A549 (cell line): Measurements from ENCODE around the gene CDH5.

Experiments used
- CEBPB ChIP-seq, 2 experiments: fragments of >200 bp in 1 of 2; sonication (Bioruptor Twin) in 1 of 2; formaldehyde crosslinking in 1 of 2; IDR thresholded peaks; 2 replicates each; pipeline ENCODE4 v1.6.1; 2012 to 2016
- CHD4 ChIP-seq: fragments of 200-600 bp; sonication (generic); IDR thresholded peaks from 2 replicates; pipeline ENCODE4 v1.6.1; 2016; ENCODE audit warnings: antibody characterized with exemption, mild to moderate bottlenecking, borderline replicate concordance
- EP300 ChIP-seq, 2 experiments: fragments of >200 bp; sonication (Bioruptor Twin); formaldehyde crosslinking; IDR thresholded peaks; 2 replicates in 1 of 2; 3 replicates in 1 of 2; pipeline ENCODE4 v1.6.1; 2016 to 2017
- FOSL2 ChIP-seq, 2 experiments: fragments of 450-650 bp in 1 of 2; fragments of >200 bp in 1 of 2; sonication (Bioruptor Twin) in 1 of 2; formaldehyde crosslinking; IDR thresholded peaks; 2 replicates each; pipeline versions ENCODE4 v1.5.0 to v1.6.1; 2016 to 2020; ENCODE audit warnings: mild to moderate bottlenecking in 1 of 2, moderate library complexity in 1 of 2
- MYC ChIP-seq: IDR thresholded peaks from 2 replicates; pipeline ENCODE4 v1.6.1; 2012; ENCODE audit warnings: mild to moderate bottlenecking, inconsistent platforms, low read length, improper control_type of control experiment, borderline replicate concordance
- POLR2A ChIP-seq: IDR thresholded peaks from 2 replicates; pipeline ENCODE4 v1.6.1; 2012; ENCODE audit warnings: mild to moderate bottlenecking, low read length
- ZFP36 ChIP-seq: fragments of 450-650 bp; IDR thresholded peaks from 2 replicates; pipeline ENCODE4 v1.6.1; 2014; ENCODE audit warnings: borderline replicate concordance; ENCODE audit not compliant: partially characterized antibody
- TF ChIP-seq, protein P1 (sequence below): fragments of >200 bp; sonication (Bioruptor Twin); formaldehyde crosslinking; IDR thresholded peaks from 3 replicates; pipeline ENCODE4 v1.5.1; 2016

DNA sequence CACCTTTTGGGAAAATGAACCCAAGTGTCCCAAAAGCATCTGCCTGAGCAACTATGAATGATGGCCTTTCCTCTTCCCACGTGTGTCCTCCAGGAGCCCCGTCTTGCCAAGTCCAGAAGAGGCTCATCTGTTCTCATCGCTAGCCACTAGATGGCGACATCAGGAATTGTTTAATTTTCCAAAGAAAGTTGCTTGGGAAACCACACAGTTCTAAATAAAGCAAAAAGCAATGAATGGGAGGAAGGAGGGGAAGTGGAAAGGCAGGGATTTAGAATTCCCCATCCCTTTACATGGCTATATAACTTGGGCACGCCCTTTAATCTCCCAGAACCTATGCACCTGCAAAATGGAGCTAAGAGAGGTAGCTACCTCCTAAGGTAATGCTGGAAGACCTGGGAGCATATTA, 9.0 kb upstream of the CDH5 start:
- no peak for TF ChIP-seq EP300 (IDR thresholded peaks at IDR 0.05)
- no peak for TF ChIP-seq POLR2A
- no peak for TF ChIP-seq ZFP36
- no peak for TF ChIP-seq FOSL2 (IDR thresholded peaks at IDR 0.05)
- TF ChIP-seq FOSL2 (CRISPR knock-in tag; IDR thresholded peaks at IDR 0.05): no peak
- TF ChIP-seq CEBPB (IDR thresholded peaks at IDR 0.05): no peak
- TF ChIP-seq, protein P1, sequence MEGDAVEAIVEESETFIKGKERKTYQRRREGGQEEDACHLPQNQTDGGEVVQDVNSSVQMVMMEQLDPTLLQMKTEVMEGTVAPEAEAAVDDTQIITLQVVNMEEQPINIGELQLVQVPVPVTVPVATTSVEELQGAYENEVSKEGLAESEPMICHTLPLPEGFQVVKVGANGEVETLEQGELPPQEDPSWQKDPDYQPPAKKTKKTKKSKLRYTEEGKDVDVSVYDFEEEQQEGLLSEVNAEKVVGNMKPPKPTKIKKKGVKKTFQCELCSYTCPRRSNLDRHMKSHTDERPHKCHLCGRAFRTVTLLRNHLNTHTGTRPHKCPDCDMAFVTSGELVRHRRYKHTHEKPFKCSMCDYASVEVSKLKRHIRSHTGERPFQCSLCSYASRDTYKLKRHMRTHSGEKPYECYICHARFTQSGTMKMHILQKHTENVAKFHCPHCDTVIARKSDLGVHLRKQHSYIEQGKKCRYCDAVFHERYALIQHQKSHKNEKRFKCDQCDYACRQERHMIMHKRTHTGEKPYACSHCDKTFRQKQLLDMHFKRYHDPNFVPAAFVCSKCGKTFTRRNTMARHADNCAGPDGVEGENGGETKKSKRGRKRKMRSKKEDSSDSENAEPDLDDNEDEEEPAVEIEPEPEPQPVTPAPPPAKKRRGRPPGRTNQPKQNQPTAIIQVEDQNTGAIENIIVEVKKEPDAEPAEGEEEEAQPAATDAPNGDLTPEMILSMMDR: peak; percentile 74
- TF ChIP-seq CHD4: no peak
- no peak for TF ChIP-seq MYC
